ACC112 (cell line): ENCODE measurements around the gene NAA25.
"Not testable (repeated sequence)": the region's sequence is repeated elsewhere in the genome, so short reads cannot be mapped to it uniquely, and the experiment has no call there.

Source experiments
- H2AFZ ChIP-seq: fragments of 200-600 bp; sonication (generic); one replicate; pipeline ENCODE4 v1.6.0; 2017; ENCODE audit warnings: antibody characterized with exemption, low read length; ENCODE audit not compliant: unreplicated experiment
- H3K27ac ChIP-seq: fragments of 200-600 bp; sonication (generic); 2 replicates; pipeline ENCODE4 v1.5.1; 2014; ENCODE audit warnings: low read depth, mild to moderate bottlenecking, antibody characterized with exemption, low read length, moderate library complexity
- H3K27me3 ChIP-seq: fragments of 200-600 bp; sonication (generic); 2 replicates; pipeline ENCODE4 v1.6.1; 2014; ENCODE audit warnings: mild to moderate bottlenecking, antibody characterized with exemption, low read length, moderate library complexity, mixed read lengths; ENCODE audit not compliant: insufficient read depth
- H3K36me3 ChIP-seq: fragments of 200-600 bp; sonication (generic); 2 replicates; pipeline ENCODE4 v1.6.1; 2016; ENCODE audit warnings: mild to moderate bottlenecking, antibody characterized with exemption, low read length, moderate library complexity, mixed read lengths; ENCODE audit not compliant: insufficient read depth
- H3K4me1 ChIP-seq: fragments of 200-600 bp; sonication (generic); one replicate; pipeline ENCODE4 v1.6.1; 2016; ENCODE audit warnings: low read length, mixed read lengths; ENCODE audit not compliant: insufficient read depth, unreplicated experiment, control insufficient read depth
- H3K4me3 ChIP-seq: fragments of 200-600 bp; sonication (generic); 2 replicates; pipeline ENCODE4 v1.5.1; 2014; ENCODE audit warnings: mild to moderate bottlenecking, low read depth, low read length
- H3K79me2 ChIP-seq: fragments of 200-600 bp; sonication (generic); one replicate; pipeline ENCODE4 v1.6.0; 2016; ENCODE audit warnings: low read length; ENCODE audit not compliant: control insufficient read depth, unreplicated experiment, insufficient read depth

The NAA25 gene

DNA sequence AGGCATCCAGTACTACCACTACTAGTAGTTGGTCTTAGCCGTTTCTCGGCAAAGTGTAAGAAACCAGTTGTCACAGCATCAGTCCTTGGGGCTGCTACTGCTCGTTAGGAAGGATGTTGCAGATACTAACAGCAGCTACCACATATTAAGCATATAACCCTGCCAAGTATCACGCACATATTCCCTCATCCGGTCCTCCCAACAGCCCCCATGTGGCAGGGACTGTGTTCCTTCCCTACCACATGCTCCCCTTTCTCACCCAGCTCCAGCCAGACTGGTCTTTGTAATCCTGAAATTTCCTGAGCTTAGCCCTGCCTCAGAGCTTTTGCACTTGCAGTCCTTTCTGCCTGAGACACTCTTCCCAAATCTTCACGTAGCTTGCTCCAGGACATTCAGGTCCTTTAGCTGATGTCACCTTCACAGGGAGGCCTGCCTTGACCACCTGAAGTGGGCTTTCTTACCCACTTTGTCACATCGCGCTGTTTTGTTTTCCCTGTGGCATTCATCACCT lies 87.6 kb downstream of the NAA25 start:
- H3K79me2 ChIP-seq = peaks cover 45% of the 10 kb centered on the region
- no peak overlapping the region for H3K4me3 ChIP-seq
- H3K27me3 ChIP-seq = no peaks in the 10 kb centered on the region
- H3K36me3 ChIP-seq = peaks cover 24% of the 10 kb centered on the region
- H3K27ac ChIP-seq = no peak overlapping the region
- no peak overlapping the region for H2AFZ ChIP-seq
- peaks cover 23% of the 10 kb centered on the region for H3K4me1 ChIP-seq

DNA sequence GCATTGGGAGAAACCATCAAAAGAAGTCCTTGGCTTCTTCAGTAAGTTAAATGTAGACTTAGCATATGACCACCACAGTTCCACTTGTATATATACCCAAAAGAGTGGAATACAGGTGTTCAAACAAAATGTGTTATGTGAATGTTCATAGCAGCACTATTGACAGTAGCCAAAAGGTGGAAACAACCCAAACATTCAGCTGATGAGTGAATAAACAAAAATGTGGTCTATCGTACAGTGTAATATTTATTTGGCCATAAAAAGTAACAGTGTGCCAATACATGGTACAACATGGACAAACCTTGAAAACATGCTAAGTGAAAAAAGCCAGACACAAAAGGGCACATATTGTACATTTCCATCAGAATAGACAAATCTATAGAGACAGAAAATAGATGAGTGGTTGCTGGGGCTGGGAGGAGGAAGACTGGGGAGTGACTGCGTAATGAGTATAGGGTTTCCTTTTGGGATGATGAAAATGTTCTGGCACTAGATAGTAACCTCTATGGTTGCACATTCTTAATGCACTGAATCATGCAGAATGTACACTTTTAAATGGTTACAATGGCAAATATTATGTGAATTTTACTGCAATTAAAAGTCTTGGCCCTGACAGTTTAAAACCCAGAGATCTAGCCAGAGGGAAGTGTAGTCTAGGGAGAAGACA lies 89.9 kb downstream of the NAA25 start:
- Histone ChIP-seq H3K36me3 (peaks cover 29% of the 10 kb centered on the region), H2AFZ (no peak overlapping the region), H3K4me1 (peaks cover 31% of the 10 kb centered on the region), H3K27me3 (no peaks in the 10 kb centered on the region), H3K4me3 (peak overlapping the region; percentile 30; the same call in 1 of the 2 replicates), H3K27ac (peak overlapping the region; percentile 87), H3K79me2 (peaks cover 64% of the 10 kb centered on the region)

DNA sequence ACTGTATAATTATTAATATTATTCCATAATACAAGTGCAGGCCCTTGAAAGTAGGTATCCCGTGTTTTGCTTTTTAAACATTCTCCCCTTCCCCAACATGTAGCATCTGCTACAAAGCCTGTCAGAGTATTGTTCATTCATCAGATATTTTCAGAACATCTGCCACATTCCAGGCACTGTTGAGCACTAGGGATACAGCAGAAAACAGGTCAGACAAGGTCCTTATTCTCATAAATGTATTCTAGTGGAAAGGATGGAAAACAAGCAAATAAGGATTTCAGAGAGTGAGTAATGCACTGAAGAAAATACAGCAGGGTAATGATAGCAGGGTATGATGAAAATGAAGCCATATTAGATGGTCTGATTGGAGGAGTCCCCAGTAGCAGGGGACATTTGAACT lies 91.5 kb downstream of the NAA25 start:
- H3K79me2 ChIP-seq = peaks cover 69% of the 10 kb centered on the region
- no peak overlapping the region for H2AFZ ChIP-seq
- H3K4me3 ChIP-seq = no peak overlapping the region
- no peak overlapping the region for H3K27ac ChIP-seq
- peaks cover 33% of the 10 kb centered on the region for H3K4me1 ChIP-seq
- H3K27me3 ChIP-seq = no peaks in the 10 kb centered on the region
- H3K36me3 ChIP-seq = peaks cover 17% of the 10 kb centered on the region; the same call in 1 of the 2 replicates

DNA sequence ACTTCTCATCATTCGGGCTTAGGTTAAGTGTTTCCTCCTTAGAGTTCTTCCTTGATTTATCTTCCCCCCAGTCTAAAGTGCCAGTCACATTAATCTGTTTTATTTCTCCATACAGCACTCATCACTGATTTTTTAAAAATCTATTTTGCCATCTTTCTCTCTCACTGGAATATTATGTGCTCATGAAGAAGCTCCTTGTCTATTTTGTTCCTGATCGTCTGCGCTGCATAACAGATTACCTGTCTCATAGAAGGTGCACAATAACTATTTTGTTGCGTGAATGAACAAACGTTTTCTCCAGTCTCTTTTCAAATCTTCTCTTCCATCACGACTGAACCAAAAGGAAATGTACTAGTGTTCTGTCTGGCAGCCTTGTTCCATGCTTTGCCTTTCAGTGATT lies 92.6 kb downstream of the NAA25 start:
- Histone ChIP-seq H3K36me3 (peaks cover 16% of the 10 kb centered on the region; the same call in 1 of the 2 replicates), H3K4me1 (peaks cover 45% of the 10 kb centered on the region), H3K27ac (no peak overlapping the region), H2AFZ (no peak overlapping the region), H3K4me3 (no peak overlapping the region), H3K27me3 (no peaks in the 10 kb centered on the region), H3K79me2 (peaks cover 74% of the 10 kb centered on the region)

DNA sequence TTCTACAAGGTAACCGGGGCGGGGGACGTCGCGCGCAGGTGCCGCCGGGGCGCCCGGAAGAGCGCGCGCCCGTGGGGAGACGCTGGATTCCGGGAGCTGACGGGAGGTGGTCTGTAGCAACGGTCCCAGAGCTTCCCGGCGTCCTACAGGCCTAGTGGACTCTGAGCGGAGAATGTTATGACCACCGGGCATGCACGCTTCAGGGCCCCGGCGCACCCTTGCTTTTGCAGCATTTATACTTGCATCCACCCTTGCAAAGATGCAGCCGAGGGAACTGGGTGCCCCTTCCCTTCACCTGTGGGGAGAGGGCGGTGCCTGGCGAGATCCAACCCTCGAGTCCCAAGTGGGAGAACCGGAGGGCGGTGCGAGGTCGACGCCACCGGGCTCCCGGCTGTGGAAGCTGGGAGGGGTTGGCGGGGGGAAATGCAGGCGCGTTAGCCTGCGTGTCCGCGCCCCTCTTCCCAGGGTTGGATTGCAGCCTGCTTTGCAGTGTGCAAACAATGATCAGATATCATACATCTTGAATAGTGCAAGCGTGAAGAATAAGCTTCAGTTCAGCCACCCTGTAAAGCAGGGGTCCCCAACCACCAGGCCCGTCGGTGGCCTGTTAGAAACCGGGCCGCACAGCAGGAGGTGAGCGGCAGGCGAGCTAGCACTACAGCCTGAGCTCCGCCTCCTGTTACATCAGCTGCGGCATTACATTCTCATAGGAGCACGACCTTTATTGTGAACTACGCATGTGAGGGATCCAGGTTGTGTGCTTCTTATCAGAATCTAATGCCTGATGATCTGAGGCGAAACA lies 94.8 kb downstream of the NAA25 start:
- peak overlapping the region; percentile 89 for H3K4me3 ChIP-seq
- peaks cover 12% of the 10 kb centered on the region; the same call in 1 of the 2 replicates for H3K36me3 ChIP-seq

DNA sequence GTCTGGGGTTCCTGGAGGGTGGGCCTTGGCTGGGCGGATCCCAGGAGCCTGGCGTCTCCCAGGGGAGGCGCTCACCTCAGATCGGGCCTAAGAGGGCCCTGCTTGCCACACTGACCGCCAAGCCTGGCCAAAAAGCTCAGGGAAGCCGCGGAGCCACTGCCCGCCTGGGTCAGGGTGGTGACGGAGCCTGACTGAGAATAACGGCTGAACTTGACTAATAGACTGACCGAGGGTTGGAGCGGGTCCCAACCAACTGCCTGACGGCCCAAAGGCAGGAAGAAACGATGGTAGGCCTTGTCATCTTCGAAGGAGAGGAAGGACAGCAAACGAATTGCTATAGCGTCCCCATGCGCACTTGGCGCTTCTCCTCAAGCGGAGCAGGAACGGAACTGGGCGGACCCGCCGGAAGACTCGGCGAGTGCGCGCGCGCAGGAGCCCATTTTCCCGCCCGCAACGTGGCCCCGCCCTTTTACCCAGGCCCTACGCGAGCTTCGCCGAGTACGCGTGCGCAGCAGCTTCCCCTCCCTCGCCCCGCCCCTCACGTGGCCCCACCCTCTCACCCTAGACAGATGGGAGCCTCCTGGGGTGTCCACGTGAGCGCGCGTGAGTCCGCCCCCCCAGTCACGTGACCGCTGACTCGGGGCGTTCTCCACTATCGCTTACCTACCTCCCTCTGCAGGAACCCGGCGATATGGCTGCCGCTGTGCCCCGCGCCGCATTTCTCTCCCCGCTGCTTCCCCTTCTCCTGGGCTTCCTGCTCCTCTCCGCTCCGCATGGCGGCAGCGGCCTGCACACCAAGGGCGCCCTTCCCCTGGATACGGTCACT lies 95.6 kb downstream of the NAA25 start, which contains the start of the genes ERP29 and TMEM116:
Gene ERP29 (plus strand): TSS at position 652 of the 826 bp plus-strand sequence. CDS start 40 bp downstream, at position 692.
Gene TMEM116 (minus strand): TSS at position 391 of the 826 bp plus-strand sequence. CDS start 7,895 bp downstream, outside the sequence.
- peak within 1 kb of the TSS; percentile 96 for H2AFZ ChIP-seq
- H3K79me2 ChIP-seq = peaks cover 50% of the 10 kb centered on the region
- H3K4me3 ChIP-seq = peak within 1 kb of the TSS; percentile 89
- peak within 1 kb of the TSS; percentile 90 for H3K27ac ChIP-seq
- H3K27me3 ChIP-seq = no peaks in the 10 kb centered on the region
- H3K4me1 ChIP-seq = peaks cover 22% of the 10 kb centered on the region
- H3K36me3 ChIP-seq = peaks cover 12% of the 10 kb centered on the region; the same call in 1 of the 2 replicates

More for the DNA sequence above, 94.8 kb downstream of the NAA25 start:
- Histone ChIP-seq H3K27me3 (no peaks in the 10 kb centered on the region), H3K4me1 (peaks cover 30% of the 10 kb centered on the region), H3K27ac (peak overlapping the region; percentile 46), H2AFZ (peak overlapping the region; percentile 96), H3K79me2 (peaks cover 57% of the 10 kb centered on the region)

DNA sequence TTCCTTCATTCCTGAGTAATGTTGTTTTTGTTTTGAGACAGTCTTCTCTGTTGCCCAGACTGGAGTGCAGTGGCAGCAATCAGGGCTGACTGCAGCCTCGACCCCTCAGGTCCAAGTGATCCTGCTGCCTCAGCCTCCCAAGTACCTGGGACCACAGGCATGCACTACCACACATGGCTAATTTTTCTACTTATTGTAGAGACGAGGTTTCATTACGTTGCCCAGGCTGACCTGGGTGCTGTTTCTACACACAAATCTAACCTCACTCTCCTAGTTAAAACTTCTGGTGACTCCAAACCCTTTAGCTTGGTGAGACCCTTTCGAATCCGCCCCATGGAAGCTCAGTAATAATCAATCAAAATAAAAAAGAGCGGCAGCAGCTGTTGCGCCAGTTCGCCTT lies 96.9 kb downstream of the NAA25 start:
- Histone ChIP-seq H2AFZ (no peak overlapping the region), H3K27me3 (no peaks in the 10 kb centered on the region), H3K79me2 (peaks cover 42% of the 10 kb centered on the region), H3K4me1 (peaks cover 22% of the 10 kb centered on the region), H3K4me3 (peak overlapping the region; percentile 89), H3K36me3 (peaks cover 12% of the 10 kb centered on the region; the same call in 1 of the 2 replicates), H3K27ac (no peak overlapping the region)

DNA sequence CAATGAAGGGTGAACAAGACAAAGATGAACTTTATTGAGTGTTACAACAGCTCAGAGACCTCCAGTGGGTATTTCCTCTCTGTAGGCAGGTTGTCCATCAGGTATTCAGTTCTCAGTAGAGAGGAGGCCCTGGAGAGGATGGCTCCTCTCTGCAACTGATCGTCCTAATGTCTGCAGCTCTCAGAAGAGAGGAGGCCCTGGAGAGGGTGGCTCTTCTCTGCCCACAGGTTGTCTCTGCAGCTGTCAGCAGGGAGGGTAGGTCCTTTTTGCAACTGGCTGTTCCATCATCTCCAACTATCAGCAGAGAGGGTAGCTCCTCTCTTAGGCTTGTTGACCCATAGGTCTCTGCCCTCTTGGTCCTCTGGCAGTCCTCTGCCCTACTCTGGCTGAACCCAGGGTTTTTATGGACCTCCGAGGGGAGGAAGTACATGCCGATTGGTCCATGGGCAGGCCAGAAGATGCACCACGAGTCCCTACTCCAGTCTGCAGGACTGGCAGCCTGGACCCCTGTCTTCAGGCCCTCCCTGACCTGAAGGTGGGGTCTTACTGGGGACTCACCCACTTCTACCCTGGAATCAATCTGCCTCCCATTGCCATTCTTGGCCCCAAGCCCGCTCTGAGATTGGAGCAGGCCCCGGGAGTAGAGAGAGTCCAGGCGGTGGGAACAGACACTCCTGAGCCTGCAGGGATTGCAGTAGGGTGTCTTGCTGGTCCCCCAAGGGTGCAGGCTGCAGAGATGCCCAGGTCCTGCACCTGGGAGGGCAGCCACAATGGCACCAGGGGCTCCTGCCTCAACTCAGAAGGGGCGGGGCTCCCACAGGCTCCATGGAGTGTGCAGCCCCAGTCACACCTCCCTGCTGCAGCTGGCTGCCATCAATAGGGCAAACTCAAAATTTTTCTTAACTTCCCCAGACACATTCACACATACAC lies 97.9 kb downstream of the NAA25 start:
- peaks cover 5% of the 10 kb centered on the region; the same call in 1 of the 2 replicates for H3K36me3 ChIP-seq
- H3K27ac ChIP-seq = no peak overlapping the region
- H3K27me3 ChIP-seq = no peaks in the 10 kb centered on the region
- H3K79me2 ChIP-seq = peaks cover 33% of the 10 kb centered on the region
- peaks cover 32% of the 10 kb centered on the region for H3K4me1 ChIP-seq
- peak overlapping the region; percentile 89; the same call in 1 of the 2 replicates for H3K4me3 ChIP-seq
- no peak overlapping the region for H2AFZ ChIP-seq

DNA sequence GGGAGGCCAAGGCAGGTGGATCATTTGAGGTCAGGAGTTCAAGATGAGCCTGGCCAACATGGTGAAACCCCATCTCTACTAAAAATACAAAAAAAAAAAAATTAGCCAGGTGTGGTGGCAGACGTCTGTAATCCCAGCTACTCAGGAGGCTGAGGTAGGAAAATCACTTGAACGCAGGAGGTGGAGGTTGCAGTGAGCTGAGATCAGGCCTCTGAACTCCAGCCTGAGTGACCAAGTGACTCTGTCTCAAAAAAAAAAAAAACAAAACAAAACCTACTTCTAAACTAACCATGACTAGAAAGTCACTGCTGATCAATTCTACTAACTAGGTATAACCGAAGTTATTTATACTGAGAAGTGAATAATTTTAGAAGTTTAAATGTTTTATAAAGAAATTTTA lies 99.0 kb downstream of the NAA25 start:
- not testable (repeated sequence) for H2AFZ ChIP-seq, H3K36me3 ChIP-seq, H3K27ac ChIP-seq, H3K4me3 ChIP-seq, H3K27me3 ChIP-seq
- H3K4me1 ChIP-seq = peaks cover 30% of the 10 kb centered on the region
- H3K79me2 ChIP-seq = peaks cover 26% of the 10 kb centered on the region
